Inferior parietal cortex (tissue), 1 donor: ENCODE results near the gene TSHZ2.
"Not testable (repeated sequence)": the region's sequence is repeated elsewhere in the genome, so short reads cannot be mapped to it uniquely, and the experiment has no call there.

ENCODE experiments used
- DNase-seq: peaks from one replicate; pipeline ENCODE4 v3.0.0-alpha.2; 2016; ENCODE audit errors: extremely low spot score

TSHZ2 gene

DNA sequence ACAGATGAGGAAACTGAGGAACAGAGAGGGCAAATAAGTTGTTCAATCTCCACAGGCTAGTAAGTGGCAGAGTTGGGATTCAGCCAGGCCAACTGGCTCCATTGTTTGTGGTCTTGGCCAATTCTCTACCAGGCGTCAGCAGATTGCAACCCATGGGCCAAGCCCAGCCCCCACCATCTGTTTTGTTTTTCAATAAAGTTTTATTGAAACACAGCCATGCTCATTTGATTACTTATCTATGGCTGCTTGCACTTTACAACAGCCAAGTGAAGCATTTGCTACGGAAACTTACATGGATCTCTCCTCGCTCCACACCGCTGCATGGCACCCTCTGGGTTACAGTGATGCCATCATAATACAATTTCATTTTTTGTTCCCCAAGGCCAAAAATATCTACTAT lies 530.7 kb downstream of the TSHZ2 start:
- no peak for DNase-seq

DNA sequence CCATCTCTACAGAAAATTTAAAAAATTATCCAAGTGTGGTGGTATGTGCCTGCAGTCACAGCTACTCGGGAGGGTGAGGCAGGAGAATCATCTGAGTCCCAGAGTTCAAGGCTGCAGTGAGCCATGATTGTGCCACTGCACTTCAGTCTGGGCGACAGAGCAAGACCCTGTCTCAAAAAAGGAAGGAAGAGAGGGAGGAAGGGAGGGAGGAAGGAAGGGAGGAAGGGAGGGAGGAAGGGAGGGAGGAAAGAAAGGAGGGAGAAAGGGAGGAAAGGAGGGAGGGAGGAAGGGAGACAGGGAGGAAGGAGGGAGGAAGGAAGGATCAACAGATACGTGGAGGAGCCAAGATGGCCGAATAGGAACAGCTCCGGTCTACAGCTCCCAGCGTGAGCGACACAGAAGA lies 531.4 kb downstream of the TSHZ2 start:
- no peak for DNase-seq

DNA sequence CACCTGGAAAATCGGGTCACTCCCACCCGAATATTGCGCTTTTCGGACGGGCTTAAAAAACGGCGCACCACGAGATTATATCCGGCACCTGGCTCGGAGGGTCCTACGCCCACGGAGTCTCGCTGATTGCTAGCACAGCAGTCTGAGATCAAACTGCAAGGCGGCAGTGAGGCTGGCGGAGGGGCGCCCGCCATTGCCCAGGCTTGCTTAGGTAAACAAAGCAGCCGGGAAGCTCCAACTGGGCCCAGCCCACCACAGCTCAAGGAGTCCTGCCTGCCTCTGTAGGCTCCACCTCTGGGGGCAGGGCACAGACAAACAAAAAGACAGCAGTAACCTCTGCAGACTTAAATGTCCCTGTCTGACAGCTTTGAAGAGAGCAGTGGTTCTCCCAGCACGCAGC lies 531.9 kb downstream of the TSHZ2 start:
- not testable (repeated sequence) for DNase-seq

DNA sequence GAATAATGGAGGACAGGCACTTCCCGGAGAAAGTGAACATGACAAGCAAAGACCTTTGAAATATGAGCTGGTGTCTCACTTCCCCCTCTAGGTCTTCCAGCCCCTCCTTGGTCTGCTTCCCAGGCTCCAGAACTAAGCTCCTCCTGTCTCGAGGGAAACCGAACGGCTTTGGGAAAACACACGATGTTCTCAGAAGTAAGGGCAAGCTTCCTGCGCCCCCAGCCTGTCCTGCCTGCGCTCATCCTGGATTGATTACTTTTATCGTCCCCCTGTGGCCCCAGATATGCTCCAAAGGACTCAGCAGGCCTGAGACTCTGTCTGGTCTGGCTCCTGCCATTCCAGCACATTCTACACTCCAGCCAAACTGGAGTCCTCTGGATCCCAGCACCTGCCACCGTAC lies 538.1 kb downstream of the TSHZ2 start:
- DNase-seq = no peak

DNA sequence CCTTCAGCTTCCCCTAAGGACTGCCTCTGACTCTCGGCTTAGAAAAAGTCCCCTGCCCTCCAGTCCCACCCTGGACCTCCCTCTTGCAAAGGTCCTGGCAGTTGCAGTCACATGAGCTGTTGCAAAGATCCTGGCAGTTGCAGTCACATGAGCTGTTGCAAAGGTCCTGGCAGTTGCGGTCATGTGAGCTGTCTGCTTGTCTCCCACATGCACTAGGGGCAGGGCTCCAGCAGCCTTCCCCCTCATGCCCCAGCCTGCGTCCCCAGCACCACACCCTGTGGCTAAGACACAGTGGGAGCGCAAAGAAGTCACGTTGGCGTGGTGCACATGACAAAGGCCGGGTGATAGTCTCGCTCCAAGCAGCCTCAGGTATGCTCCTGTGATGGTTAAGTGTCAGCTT lies 538.5 kb downstream of the TSHZ2 start:
- DNase-seq = no peak

DNA sequence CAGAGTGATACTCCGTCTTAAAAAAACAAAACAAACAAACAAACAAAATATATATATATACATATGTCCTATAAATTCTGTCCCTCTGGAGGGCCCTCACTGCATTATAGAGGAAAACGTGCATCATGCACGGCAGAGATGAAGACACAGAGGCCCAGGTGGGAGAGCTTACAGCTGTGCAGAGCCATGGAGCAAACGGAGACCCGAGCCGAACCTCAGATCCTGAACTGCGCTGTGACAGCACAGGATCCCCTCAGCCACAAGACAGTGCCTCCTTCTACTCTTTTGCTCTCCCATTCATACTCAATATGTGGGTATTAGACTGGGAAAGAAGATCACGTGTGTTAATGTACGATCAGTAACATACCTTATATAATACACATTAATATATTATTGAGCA lies 539.9 kb downstream of the TSHZ2 start:
- DNase-seq = no peak

DNA sequence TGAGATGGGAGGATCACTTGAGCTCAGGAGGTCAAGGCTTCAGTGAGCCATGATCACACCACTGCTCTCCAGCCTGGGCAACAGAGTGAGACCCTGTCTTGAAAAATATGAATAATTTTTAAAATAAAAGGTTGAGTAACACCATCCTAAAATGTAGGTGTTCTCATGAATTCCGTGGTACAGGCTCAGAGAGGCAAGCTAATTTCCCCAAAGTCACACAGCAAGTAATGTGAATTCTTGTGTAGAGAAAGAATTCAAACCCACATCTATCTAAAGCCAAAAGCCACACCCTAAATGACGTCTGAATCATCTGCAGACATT lies 541.0 kb downstream of the TSHZ2 start:
- no peak for DNase-seq

DNA sequence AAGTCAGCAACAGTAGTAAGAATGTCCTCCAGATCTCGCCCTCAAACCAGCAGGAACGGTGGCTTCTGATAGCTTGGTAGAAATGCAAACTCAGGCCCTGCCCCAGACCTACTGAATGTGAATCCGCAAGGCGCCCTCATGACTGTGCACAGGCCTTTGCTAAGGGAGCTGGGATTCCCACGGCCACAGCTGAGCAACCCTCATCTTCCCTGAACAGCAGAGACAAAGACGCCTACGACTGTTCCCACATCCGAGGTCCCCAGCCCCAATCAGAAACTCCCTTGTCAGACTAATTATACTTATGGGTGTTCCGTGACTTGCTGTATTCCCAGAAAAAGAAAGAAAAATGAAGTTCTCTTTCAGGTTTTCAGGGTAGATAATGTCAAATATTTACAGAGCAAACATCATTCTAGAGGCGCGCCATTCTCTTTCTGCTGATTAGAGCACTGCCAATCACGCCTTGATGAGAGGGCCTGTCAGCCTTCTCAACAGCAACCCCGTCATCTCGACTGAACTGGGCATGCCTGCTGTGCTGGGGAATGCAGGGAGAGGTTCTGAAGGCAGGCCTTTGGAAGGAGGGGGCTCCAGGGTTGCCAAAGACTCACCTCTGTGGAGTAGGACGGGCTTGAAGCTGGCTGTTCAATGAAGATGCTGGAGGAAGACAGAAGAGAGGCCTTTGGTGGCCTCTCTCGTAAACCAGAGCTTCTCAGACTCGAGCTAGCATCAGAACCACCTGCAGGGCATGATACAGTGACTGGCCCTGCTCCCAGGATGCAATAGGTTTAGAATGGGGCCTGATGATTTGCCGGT lies 541.5 kb downstream of the TSHZ2 start:
- no peak for DNase-seq

DNA sequence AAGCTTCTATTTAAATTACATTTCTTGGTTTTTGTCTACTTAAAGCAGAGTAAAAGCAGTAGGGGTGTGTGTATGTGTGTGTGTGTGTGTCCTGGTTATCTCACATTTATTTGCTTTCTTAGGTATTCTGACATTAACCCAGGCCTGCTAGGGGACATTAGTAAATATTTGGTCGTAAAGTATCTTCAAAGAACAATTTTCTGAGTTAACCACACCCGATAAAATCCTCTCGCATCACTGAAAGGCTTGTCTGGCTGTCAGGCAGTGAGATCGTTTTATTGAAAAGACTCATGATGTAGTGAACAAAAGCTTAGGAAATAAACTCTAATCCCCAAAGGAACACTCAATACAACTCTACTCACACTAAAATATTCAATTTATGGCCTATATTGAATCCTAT lies 543.6 kb downstream of the TSHZ2 start:
- DNase-seq = no peak

DNA sequence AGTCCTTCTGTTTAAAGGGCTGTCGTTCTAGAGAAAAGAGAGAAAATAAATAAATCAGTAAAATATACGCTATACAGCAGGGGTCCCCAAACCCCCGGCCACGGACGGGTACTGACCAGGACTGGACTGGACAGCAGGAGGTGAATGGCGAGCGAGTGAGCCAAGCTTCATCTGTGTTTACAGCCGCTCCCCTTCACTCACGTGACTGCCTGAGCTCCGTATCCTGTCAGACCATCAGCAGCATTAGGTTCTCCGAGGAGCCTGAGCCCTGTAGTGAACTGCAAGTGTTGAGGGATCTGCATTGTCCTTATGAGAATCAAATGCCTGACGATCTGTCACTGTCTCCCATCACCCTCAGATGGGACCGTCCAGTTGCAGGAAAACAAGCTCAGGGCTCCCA lies 545.0 kb downstream of the TSHZ2 start:
- no peak for DNase-seq

DNA sequence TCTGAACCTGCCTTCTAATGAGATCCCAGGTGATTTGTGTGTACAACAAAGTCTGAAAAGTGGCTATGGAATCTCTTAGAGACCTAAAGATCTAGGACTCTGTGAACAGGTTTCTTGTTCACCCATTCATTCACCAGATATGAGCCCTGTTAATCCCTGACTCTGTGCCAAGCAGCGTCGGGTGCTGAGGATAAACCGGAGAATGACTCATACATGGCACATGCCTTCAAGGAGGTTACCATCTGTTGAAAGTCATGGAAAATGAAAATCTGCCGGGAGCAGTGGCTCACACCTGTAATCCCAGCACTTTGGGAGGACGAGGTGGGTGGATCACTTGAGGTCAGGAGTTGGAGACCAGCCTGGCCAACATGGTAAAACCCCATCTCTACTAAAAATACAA lies 549.3 kb downstream of the TSHZ2 start:
- not testable (repeated sequence) for DNase-seq

DNA sequence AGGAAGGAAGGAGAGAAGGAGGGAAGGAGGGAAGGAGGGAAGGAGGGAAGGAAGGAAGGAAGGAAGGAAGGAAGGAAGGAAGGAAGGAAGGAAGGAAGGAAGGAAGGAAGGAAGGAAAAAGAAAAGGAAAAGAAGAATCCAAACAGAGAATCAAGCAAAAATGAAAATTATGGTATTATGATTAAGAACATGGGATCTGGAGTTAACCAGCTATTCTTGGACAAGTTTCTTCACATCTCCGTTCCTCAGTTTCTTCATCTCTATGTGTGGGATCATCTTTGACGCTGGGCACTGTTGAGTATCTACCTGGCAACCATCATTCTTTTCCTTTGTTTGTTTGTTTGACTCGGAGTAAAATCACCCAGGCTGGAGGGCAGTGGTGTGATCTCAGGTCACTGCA lies 549.9 kb downstream of the TSHZ2 start:
- DNase-seq = no peak

DNA sequence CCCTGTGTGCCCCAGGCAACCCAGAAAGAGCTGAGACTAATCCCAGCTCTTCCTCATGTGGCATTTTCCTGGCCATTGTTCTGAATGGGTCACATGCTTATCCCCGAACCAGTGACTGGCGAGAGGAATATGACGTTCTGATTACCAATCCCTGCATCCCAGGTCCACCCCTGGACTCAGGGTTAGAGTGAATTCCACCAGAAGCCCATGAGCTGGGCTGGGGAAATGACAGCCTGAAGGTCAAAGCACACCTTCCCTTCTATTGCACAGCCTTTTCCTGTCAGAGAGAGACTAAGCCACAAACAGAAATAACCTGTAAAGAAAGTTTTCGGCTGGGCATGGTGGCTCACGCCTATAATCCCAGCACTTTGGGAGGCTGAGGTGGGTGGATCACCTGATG lies 550.5 kb downstream of the TSHZ2 start:
- no peak for DNase-seq

DNA sequence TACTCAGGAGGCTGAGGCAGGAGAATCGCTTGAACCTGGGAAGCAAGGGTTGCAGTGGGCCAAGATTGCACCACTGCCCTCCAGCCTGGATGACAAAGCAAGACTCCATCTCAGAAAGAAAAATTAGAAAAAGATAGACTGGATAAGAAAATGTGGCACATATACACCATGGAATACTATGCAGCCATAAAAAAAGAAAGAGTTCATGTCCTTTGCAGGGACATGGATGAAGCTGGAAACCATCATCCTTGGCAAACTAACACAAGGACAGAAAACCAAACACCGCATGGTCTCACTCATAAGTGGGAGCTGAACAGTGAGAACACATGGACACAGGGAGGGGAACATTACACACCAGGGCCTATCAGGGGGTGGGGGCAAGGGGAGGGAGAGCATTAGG lies 551.5 kb downstream of the TSHZ2 start:
- not testable (repeated sequence) for DNase-seq

DNA sequence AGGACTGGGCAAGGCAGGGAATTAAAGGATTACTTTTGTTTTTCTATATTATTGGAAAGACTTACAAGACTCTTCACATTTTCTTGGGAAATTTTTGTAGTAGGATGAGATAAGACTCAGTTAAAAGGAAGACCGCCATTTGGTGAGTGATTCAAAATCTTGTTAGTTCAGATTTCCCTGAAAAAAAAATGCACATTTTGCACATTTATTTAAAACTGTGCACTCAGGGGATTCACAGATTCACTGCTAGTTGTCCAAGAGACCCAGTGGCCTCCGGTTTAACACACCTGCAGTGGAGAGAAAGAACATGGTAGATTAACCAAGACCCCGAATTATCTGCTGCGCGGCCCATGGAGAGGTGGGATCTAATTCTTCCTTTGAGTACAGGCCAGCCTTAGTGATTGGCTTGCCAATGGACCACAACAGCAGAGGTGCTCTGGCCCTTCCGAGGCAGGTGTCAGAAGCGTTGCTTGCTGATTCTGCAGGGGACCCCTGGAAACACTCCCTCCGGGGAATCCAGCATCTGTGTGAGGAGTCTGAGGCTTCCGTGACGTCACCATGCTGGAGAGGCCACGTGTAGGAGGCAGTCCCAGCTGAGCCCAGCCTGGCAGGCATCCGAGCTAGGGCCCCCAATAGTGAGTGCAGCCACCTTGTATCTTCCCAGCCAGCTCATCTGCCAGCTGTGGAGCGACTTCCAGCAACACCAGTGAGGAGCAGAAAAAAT lies 552.6 kb downstream of the TSHZ2 start:
- no peak for DNase-seq

DNA sequence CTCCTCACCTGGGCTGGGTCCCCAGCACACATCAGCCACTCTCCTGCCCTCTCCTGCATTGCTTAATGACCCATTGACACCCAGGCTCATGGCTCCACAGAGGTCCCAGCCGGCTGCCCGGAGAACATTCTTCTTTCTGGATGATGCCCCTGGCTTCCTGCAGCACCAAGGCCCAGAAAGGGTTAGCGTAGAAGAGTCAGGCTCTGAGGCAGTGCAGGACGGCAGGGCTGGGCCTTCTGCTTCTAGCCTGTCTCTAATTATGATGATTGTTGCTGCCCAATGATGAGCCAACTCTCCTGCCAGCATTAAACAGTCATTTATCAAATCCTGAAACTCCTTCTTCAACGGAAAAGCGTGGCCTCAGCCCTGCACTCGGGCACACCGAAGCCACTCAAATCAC lies 555.0 kb downstream of the TSHZ2 start:
- no peak for DNase-seq

DNA sequence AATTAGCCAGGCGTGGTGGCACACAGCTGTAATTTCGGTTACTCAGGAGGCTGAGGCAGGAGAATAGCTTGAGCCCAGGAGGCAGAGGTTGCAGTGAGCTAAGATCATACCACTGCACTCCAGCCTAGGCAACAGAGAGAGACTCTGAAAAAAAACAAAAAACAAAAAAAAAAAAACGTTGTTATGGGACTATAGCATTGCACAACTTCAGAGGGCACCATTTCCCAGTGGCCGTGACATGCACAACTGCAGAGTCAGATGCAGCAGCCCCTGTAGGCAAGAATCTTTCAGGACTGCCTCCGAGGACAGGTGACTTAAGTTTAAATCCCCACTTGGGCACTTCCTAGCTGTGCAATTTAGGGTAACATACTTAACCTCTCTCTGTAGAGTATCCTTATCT lies 557.5 kb downstream of the TSHZ2 start:
- no peak for DNase-seq

DNA sequence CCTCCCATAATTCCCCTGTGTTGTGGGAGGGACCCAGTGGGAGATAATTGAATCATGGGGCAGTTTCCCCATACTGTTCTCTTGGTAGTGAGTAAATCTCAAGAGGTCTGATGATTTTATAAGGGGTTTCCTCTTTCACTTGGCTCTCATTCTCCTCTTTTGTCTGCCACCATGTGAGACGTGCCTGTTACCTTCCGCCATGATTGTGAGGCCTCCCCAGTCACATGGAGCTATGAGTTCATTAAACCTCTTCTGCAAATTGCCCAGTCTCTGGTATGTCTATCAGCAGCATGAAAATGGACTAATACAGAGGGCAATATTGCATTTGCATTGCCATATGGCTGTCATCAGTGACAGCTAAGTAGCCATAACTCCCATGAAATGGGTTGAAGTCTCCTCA lies 558.3 kb downstream of the TSHZ2 start:
- no peak for DNase-seq

DNA sequence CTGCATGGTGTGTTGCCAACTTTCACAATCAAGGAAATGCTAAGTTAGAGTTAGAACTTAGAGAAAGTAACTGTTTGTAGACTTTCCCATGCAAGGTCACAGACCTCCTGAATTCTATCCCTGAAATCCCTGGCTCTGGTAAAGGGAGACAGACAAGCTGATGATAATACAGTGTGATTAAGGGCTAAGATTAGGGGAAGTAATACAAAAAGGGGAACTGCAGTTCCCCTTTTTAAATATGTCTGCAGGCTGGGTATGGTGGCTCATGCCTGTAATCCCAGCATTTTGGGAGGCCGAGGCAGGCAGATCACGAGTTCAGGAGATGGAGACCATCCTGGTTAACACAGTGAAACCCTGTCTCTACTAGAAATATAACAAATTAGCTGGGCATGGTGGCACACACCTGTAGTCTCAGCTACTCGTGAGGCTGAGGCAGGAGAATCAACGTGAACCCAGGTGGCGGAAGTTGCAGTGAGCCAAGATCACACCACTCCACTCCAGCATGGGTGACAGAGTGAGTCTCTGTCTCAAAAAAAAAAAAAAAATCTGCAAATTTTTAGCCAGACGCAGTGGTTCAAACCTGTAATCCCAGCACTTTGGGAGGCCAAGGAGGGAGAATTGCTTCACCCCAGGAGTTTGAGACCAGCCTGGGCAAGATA lies 560.6 kb downstream of the TSHZ2 start:
- DNase-seq = not testable (repeated sequence)

DNA sequence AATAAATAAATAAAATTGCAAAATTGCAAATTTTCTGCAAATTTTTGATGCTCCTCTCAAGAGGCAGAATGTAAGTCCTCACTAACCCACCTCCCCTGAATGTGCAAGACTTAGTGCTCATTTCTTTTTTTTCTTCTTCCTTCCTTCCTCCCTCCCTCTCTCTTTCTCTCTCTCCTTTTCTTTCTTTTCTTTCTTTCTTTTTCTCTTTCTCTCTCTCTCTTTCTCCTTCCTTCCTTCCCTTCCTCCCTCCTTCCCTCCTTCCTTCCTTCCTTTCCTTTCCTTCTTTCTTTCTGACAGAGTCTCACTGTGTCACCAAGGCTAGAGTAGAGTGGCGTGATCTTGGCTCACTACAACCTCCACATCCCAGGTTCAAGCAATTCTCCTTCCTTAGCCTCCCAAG lies 561.3 kb downstream of the TSHZ2 start:
- DNase-seq = no peak

DNA sequence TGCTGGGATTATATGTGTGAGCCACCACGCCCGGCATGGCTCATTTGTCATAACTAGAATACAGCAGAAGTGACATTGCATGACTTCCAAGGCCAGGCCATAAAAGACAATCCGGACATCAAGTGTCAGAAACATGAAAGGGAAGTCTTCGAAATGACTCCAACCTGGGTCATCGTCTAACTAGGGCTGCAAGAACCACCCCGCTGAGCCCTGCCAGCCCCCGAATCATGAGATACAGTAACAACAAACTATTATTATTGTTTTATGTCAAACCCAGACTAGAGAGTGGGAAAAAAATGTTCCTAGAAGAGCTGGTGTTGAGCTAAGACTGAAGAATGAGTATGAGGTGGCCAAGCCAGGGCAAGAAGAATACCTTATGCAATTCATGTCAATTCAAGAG lies 561.9 kb downstream of the TSHZ2 start:
- no peak for DNase-seq

DNA sequence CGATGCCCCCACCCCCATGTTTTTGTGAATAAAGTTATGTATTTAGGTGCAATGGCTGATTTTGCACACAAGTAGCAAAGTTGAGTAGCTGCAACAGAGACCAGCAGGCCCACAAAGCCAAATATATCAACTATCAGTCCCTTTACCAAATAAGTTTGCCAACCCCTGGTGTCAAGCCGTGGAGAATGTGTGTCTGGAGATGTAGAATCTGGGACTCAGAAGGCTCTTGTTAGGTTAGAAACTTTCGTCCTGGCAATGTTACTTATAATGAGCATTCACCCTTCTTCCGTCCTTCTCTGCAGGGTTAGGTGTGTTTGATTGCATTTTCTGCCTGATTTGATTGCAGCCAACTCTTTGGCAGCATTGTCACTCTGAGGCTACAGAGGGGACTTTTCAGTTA lies 563.7 kb downstream of the TSHZ2 start:
- no peak for DNase-seq

DNA sequence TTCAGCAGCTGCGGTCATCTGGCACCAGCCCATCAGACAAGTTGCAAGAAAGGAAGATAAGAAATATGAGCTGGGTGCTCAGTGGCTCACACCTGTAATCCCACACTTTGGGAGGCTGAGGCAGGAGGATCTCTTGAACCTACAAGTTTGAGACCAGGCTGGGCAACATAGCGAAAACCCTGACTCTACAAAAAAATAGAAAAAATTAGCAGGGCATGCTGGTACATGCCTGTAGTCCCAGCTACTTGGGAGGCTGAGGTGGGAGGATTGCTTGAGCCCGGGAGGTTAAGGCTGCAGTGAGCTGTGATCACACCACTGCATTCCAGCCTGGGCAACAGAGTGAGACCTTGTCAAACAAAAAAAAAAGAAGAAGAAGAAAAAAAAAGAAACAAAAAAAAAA lies 564.2 kb downstream of the TSHZ2 start:
- DNase-seq = not testable (repeated sequence)
